Ishikawa (cell line): ENCODE results near the gene ABTB2.

Experiments
- CEBPB ChIP-seq: IDR thresholded peaks from 2 replicates; pipeline ENCODE4 v1.6.1; 2012
- CREB1 ChIP-seq: IDR thresholded peaks from 2 replicates; pipeline ENCODE4 v1.6.1; 2012; ENCODE audit warnings: low read depth
- EGR1 ChIP-seq: IDR thresholded peaks from 2 replicates; pipeline ENCODE4 v1.6.1; 2012
- EP300 ChIP-seq: IDR thresholded peaks from 2 replicates; pipeline ENCODE4 v1.6.1; 2012; ENCODE audit warnings: borderline replicate concordance
- FOXM1 ChIP-seq: IDR thresholded peaks from 2 replicates; pipeline ENCODE4 v1.6.1; 2012; ENCODE audit warnings: low read depth, borderline replicate concordance
- NFIC ChIP-seq: IDR thresholded peaks from 2 replicates; pipeline ENCODE4 v1.6.1; 2012
- RAD21 ChIP-seq: IDR thresholded peaks from 2 replicates; pipeline ENCODE4 v1.6.1; 2012; ENCODE audit warnings: low read depth
- TAF1 ChIP-seq: IDR thresholded peaks from 2 replicates; pipeline ENCODE4 v1.6.1; 2012; ENCODE audit warnings: low read depth, mild to moderate bottlenecking
- TCF12 ChIP-seq: IDR thresholded peaks from 2 replicates; pipeline ENCODE4 v1.6.1; 2012; ENCODE audit warnings: low read depth
- TEAD4 ChIP-seq: IDR thresholded peaks from 2 replicates; pipeline ENCODE4 v1.6.1; 2012
- YY1 ChIP-seq: IDR thresholded peaks from 2 replicates; pipeline ENCODE4 v1.6.1; 2012; ENCODE audit warnings: low read depth
- ZBTB7A ChIP-seq: IDR thresholded peaks from 2 replicates; pipeline ENCODE4 v1.6.1; 2012; ENCODE audit warnings: low read depth
- TF ChIP-seq, protein P1 (sequence below): IDR thresholded peaks from 2 replicates; pipeline ENCODE4 v1.6.1; 2012; ENCODE audit warnings: low read depth, mild to moderate bottlenecking
- TF ChIP-seq, protein P2 (sequence below): IDR thresholded peaks from 2 replicates; pipeline ENCODE4 v1.6.1; 2012
- TF ChIP-seq, protein P3 (sequence below): IDR thresholded peaks from 2 replicates; pipeline ENCODE4 v1.6.1; 2012

ABTB2 gene

DNA sequence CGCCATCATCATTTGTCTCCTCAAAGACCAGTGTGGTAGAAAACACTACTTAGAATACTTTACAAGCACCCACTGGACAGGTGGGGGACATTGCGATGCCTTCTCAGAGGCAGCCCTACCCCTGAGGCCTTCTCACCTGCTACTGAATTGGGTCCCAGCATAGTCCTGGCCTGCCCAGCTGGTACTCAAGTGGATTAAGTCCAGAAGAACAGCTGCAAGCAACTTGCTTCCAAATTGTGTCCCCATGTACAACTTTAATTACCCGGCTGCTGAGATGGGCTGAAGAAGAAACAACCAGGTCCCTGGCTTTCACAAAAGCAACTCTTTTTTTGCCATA, 12.3 kb downstream of the ABTB2 start:
- TF ChIP-seq YY1 (no peak), CEBPB (no peak), ZBTB7A (no peak), TCF12 (no peak), NFIC (no peak), EGR1 (no peak), FOXM1 (no peak), TAF1 (no peak), EP300 (no peak), RAD21 (no peak), CREB1 (no peak)
- TF ChIP-seq, protein P1, sequence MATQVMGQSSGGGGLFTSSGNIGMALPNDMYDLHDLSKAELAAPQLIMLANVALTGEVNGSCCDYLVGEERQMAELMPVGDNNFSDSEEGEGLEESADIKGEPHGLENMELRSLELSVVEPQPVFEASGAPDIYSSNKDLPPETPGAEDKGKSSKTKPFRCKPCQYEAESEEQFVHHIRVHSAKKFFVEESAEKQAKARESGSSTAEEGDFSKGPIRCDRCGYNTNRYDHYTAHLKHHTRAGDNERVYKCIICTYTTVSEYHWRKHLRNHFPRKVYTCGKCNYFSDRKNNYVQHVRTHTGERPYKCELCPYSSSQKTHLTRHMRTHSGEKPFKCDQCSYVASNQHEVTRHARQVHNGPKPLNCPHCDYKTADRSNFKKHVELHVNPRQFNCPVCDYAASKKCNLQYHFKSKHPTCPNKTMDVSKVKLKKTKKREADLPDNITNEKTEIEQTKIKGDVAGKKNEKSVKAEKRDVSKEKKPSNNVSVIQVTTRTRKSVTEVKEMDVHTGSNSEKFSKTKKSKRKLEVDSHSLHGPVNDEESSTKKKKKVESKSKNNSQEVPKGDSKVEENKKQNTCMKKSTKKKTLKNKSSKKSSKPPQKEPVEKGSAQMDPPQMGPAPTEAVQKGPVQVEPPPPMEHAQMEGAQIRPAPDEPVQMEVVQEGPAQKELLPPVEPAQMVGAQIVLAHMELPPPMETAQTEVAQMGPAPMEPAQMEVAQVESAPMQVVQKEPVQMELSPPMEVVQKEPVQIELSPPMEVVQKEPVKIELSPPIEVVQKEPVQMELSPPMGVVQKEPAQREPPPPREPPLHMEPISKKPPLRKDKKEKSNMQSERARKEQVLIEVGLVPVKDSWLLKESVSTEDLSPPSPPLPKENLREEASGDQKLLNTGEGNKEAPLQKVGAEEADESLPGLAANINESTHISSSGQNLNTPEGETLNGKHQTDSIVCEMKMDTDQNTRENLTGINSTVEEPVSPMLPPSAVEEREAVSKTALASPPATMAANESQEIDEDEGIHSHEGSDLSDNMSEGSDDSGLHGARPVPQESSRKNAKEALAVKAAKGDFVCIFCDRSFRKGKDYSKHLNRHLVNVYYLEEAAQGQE, result no peak
- TF ChIP-seq, protein P2, sequence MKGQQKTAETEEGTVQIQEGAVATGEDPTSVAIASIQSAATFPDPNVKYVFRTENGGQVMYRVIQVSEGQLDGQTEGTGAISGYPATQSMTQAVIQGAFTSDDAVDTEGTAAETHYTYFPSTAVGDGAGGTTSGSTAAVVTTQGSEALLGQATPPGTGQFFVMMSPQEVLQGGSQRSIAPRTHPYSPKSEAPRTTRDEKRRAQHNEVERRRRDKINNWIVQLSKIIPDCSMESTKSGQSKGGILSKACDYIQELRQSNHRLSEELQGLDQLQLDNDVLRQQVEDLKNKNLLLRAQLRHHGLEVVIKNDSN, result no peak
- TF ChIP-seq, protein P3, sequence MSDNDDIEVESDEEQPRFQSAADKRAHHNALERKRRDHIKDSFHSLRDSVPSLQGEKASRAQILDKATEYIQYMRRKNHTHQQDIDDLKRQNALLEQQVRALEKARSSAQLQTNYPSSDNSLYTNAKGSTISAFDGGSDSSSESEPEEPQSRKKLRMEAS, result no peak

DNA sequence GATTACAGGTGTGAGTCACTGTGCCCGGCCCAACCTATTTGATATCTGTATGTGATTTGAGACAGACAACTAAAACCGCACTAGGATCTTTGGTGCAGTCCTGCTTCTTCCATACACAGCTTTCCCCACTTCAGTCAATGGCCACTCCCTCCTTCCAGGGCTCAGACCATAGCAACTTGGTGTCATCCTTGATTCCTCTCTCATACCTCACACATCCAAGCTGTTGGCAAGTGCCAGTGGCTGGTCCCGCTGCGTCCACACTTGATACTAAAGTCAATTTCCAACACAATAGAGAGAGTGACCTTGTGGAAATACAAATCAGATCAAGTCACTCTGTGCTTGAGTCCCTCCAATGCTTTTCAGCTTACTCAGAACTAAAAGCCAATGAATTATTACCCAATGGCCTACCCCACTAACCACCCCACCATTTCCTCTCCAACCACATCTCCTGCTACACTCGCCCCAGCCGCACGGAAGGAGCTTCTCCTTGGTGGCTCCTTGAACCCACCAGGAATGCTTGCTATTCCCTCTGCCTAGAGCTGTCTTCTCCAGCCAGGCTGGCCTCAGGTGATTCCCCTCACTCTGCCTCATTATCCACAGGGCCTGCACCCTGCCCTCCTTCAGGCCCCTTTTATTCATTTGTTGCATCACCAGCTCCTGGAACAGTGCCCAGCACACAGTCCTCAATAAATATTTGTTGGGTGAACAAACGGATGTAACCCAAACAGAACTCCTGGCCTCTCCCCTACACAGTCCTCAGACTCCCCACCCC, 12.9 kb downstream of the ABTB2 start:
- no peak for TF ChIP-seq TCF12
- TF ChIP-seq YY1, result no peak
- TF ChIP-seq, protein P2, result no peak
- TF ChIP-seq EP300, result no peak
- peak; percentile 76 for TF ChIP-seq CEBPB
- no peak for TF ChIP-seq EGR1
- TF ChIP-seq TEAD4, result no peak
- TF ChIP-seq, protein P3, result no peak
- no peak for TF ChIP-seq ZBTB7A
- TF ChIP-seq CREB1, result no peak
- no peak for TF ChIP-seq TAF1
- no peak for TF ChIP-seq RAD21
- 0 out of 2 replicates have a peak, but pooled peaks have one; percentile 41 for TF ChIP-seq NFIC
- no peak for TF ChIP-seq FOXM1
- TF ChIP-seq, protein P1, result no peak

DNA sequence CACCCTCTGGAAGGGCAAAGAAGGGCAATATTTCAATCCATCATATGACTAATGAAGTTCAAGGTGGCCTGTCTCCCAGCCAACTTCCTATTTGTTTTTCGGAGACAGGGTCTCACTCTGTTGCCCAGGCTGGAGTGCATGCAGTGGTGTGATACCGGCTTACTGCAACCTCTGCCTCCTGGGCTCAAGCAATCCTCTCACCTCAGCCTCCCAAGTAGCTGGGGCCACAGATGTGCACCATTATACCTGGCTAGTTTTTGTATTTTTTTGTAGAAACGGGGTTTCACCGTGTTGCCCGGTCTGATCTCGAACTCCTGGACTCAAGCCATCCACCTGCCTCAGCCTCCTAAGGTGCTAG, 13.4 kb downstream of the ABTB2 start:
- TF ChIP-seq EP300, result no peak
- TF ChIP-seq TAF1, result no peak
- TF ChIP-seq, protein P2, result no peak
- no peak for TF ChIP-seq CEBPB
- TF ChIP-seq ZBTB7A, result no peak
- TF ChIP-seq TEAD4, result no peak
- TF ChIP-seq TCF12, result no peak
- no peak for TF ChIP-seq CREB1
- no peak for TF ChIP-seq EGR1
- TF ChIP-seq RAD21, result no peak
- TF ChIP-seq, protein P3, result no peak
- TF ChIP-seq, protein P1, result no peak
- TF ChIP-seq YY1, result no peak
- no peak for TF ChIP-seq FOXM1
- TF ChIP-seq NFIC, result no peak; the same call in 1 of the 2 replicates

DNA sequence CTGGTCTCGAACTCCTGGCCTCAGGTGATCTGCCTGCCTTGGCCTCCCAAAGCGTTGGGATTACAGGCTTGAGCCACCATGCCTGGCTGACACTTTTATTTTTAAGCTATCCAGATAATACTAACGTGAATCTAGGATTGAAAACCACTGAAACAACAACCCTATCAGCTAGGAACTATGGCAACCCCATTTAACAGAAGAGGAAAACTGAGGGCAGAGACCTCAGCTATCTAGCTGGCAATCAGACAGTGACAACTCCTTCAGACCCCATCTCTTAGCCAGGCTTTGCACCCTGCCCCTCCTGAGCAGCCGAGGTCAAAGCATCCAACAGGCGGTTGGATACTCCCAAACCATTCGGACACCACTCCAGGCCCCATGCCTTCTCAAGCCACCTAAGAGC, 14.1 kb downstream of the ABTB2 start:
- TF ChIP-seq RAD21 (no peak), CREB1 (no peak), EP300 (no peak)
